ENCODE data around the gene CLPTM1.

Gene CLPTM1

GRCh38 chr19:45019187-45019586 is 64.0 kb downstream of the CLPTM1 start:
- DNase-seq, result no peak

- no peak for DNase-seq
These were observed 64.9 kb downstream of the CLPTM1 start for GRCh38 chr19:45020071-45020470.

- DNase-seq, result no peak
These were observed 66.8 kb downstream of the CLPTM1 start for GRCh38 chr19:45021971-45022370.

- no peak for DNase-seq
These were observed 67.9 kb downstream of the CLPTM1 start for GRCh38 chr19:45023048-45023447.

- DNase-seq, result no peak
These were observed 70.1 kb downstream of the CLPTM1 start for GRCh38 chr19:45025264-45025663.

GRCh38 chr19:45027371-45027770 is 72.2 kb downstream of the CLPTM1 start:
- DNase-seq, result no peak

GRCh38 chr19:45030825-45031224 is 75.6 kb downstream of the CLPTM1 start:
- DNase-seq, result no peak

- no peak for DNase-seq
These were observed 77.2 kb downstream of the CLPTM1 start for GRCh38 chr19:45032421-45032820.

- no peak for DNase-seq
These were observed 80.6 kb downstream of the CLPTM1 start for GRCh38 chr19:45035755-45036154.

GRCh38 chr19:45037393-45038169 is 82.4 kb downstream of the CLPTM1 start:
- no peak for DNase-seq

- DNase-seq, result peak; percentile 57
These were observed 84.0 kb downstream of the CLPTM1 start, which contains the start of gene CLASRP for GRCh38 chr19:45038931-45039893. Gene CLASRP (plus strand): TSS chr19:45039045. CDS start chr19:45040213, 1,168 bp downstream.

GRCh38 chr19:45040059-45040771 is 85.0 kb downstream of the CLPTM1 start:
- no peak for DNase-seq

- no peak for DNase-seq
These were observed 85.9 kb downstream of the CLPTM1 start for GRCh38 chr19:45041125-45041524.
